Stimulated activated CD8-positive, alpha-beta memory T cell treated with anti-CD3 and anti-CD28 coated beads, Interleukin-15, amount 100 ng/mL, for 24 hours (primary cell): Measurements from ENCODE around the gene DBH.

Experiments
- DNase-seq: peaks from one replicate; pipeline ENCODE4 v3.0.0-alpha.2; 2020; ENCODE audit warnings: low read depth

DBH gene

GRCh38 chr9:133701981-133702797, 66.0 kb downstream of the DBH start:
- DNase-seq = no peak

GRCh38 chr9:133702798-133703590, 66.8 kb downstream of the DBH start:
- DNase-seq = no peak

- DNase-seq = no peak
Observed at GRCh38 chr9:133703591-133704399, 67.6 kb downstream of the DBH start.

GRCh38 chr9:133704711-133705181, 68.6 kb downstream of the DBH start:
- no peak for DNase-seq

- DNase-seq = no peak
Observed at GRCh38 chr9:133705576-133705975, 69.4 kb downstream of the DBH start.

- DNase-seq = no peak
Observed at GRCh38 chr9:133706307-133707050, 70.3 kb downstream of the DBH start.

GRCh38 chr9:133707065-133707762, 71.1 kb downstream of the DBH start:
- no peak for DNase-seq

GRCh38 chr9:133707763-133708245, 71.6 kb downstream of the DBH start:
- no peak for DNase-seq

GRCh38 chr9:133708246-133709014, 72.3 kb downstream of the DBH start:
- no peak for DNase-seq
